GF-D8 (cell line): ENCODE measurements around the gene ZNF239.
"Not testable (repeated sequence)": the region's sequence is repeated elsewhere in the genome, so short reads cannot be mapped to it uniquely, and the experiment has no call there.

Experiments used
- DNase-seq: peaks from one replicate; lab custom pipeline; 2025; lab: John Stamatoyannopoulos, UW

ZNF239 gene

DNA sequence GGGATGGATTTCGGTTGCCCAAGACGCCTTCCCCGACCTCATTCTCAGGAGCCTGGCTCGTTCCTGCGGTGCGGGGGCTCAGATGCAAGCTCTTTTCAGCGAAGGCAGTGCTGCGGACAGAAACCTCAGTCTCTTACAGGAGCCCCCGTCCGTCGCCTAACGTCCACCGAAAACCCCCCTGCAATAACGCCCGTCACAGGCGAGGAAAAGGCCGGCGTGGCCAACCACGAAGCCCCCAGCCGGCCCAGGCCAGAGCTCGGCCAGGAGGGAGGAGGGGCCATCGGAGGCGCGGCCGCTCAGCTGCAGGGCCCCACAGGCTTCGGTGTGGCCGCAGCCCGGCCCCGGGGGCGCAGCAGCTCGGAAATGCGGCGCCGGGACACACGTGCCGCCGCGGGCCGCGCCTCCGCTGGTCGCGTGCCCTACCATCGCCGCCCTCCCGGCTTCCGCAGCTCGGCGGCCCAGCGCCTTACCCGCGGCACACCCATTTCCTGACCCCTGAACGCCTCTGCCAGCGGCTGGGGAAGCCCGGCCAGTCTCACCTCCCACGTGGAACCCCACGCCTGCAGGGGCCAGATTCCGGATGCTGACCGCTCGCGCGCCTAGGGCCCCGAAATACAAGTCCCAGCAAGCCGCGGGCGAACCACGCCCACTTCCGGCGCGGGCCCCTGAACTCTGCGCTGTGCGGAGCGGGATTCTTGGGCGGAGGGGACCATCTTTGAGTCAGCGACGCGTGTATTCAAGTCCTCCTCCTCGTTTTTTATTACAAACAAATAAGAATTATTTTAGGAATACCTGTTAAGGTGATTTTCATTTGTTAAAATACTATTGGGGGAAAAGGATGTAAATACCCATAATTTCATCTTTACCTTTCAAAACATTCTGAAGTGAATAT, at the start of gene ZNF239:
TSS of gene ZNF239 (minus strand) at position 616 of the 892 bp plus-strand sequence. CDS start 16,537 bp downstream, outside the sequence.
- no peak for DNase-seq

DNA sequence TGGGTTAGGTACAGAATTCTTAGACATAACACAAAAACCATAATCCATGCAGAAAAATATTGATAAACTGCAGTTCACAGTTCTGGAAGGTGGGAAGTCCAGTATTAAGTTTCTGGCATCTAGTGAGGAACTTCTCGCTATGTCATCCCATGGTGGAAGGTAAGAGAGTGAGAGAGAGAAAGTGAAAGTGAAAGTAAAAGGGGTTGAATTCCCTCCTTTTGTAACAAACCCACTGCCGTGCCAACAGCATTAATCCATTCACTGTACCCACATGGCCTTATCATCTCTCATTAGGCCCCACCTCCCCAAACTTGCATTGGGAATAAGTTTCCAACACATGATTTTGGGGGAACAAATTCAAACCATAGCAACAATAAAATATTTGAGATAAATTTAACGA, 48.9 kb upstream of the ZNF239 start:
- DNase-seq = no peak

DNA sequence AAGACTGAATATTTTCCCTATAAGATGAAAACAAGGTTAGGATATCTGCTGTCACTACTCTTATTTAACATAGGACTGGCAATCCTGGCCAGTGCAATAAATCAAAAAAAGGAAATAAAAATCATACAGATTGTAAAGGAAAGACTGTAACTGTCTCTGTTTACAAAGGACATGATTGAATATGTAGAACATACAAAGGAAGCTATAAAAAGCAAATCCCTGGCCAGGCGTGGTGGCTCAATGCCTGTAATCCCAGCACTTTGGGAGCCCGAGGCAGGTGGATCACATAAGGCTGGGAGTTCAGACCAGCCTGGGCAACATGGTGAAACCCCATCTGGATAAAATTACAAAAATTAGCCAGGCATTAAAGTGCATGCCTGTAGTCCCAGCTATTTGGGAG, 47.6 kb upstream of the ZNF239 start:
- DNase-seq = no peak

DNA sequence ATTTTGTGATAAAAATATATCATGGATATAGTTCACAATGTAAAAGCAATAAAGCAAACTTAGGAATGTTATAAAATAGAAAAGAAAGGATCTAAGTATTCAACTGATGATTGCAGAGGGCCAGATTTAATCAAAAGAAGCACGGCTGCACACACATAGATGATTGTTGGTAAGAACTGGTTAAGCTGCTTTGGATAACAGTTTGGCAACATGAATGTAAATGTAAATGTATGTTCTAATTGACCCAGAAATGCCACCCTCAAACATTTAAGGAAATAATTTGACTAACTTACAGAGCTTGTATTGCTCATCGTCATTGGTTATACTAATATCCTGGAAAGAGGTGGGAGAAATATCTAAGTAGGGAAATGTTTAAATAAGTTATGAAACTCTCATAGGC, 45.0 kb upstream of the ZNF239 start:
- DNase-seq = no peak

DNA sequence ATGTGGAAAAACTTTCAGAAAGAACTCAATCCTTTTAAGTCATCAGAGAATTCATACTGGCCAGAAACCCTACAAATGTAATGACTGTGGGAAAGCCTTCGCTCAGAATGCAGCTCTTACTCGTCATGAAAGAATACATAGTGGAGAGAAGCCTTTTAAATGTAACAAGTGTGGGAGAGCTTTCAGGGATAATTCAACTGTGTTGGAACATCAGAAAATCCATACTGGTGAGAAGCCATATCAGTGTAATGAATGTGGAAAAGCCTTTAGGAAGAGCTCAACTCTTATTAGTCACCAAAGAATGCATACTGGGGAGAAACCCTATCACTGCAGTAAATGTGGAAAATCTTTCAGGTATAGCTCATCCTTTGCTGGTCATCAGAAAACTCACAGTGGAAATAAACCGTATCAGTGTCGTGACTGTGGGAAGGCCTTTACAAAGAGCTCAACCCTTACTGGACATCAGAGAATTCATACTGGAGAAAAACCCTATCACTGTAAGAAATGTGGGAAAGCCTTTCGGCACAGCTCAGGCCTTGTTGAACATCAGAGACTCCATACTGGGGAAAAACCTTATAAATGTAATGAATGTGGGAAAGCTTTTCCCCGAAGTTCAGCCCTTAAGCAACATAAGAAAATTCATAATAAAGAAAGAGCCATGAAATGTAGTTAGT, 42.4 kb upstream of the ZNF239 start:
- DNase-seq = no peak

DNA sequence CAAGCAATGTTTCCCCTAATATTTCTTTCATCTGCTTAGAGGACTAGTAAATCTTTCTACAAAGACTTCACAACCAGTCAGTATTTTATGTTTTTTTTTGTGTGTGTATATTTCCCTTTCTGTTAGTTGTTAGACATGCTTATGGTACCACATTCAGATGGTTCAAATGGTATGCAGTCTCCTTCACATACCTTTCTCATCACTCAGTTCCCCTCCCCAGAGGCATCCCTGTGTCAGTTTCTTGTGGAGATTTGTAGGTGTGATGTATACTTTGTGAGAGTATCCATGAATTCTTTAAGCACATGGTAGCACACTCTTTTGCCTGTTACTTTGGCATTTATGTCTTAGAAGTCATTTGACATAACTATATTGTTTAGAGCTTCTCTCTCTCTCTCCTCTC, 36.2 kb upstream of the ZNF239 start:
- no peak for DNase-seq

DNA sequence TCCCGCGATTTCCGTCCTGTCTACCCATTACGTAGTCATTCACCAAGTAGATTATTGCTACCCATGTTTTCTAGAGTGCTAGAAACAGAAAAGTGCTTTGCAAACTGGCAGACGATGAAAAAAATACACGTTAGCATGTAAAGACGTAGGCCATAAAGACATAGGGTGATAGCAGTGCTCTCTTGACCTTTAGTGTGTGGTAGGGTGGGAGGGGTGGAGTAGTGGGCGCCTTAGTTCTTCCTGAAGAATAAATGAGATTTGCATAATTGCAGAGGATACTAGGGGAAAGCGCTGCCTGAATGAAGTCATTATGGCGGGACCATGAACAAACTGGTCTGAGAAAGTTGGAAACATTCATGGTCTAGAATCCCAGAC, 32.8 kb upstream of the ZNF239 start:
- DNase-seq = no peak

DNA sequence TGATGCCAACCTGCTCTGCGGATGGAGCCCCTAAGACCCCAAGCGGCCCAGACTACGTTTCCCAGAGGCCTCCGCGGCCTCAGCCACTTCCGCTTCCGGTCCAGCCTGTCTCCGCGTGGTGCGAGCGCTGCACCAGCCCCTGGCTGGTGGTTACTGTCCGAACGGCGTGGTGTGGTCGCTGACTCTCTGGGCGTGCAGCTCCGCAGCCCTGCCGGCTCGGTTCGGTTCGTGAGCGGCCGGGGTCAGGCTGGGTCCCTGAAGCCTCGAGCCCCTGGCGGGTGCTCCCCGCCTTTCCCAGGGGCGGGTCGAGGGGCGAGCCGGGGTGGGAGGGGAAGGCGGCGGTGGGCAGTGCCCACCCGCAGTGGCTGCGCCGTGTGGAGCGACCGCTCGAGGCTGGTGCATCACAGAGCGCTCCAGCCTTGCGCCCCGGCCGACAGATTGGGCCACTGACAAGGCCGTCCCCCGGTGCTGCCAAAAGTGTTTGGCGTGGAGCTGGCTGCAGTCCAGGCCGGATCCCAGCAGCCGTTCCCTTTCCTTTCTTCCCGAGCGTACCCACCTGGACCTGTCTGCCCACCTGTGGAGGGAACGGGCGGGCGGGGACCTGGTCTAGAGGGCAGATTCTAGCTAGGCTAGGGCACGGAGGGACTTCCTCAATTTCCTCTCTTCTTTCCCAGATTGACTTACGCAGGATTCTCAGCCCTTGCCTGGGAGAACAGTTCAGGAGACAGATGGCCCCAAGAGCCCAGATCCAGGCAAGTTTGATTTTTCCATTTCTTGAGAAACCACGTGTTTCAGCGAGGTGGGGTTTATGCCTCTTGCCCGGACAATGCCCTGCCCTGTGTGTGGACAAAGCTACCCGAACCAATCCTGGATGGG, 32.1 kb upstream of the ZNF239 start, which contains the start of gene ZNF485:
TSS of gene ZNF485 (plus strand) at position 116 of the 876 bp plus-strand sequence. CDS start at position 729, 613 bp downstream.
- DNase-seq = no peak

DNA sequence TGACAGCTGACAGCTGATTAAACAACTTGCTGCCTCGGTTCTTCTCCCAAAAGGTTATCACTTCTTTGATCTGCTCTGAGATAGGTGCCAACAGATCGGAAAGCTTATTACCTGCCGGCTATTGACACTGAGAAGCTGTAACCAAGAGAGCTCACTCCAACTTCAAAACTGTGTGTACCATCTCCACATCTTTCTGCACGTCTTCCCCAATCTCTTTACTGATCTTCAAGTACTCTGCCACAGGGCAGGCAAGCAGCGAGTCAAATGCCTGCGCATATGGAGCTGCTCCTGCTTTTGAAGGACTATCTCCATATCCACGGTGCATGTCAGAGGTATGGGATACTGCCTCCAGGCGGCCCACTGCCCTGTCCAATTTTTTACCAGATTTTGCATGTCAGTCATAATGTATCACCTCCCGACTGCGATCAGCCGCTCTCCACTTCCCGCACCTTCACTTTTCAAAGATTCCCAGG, 31.5 kb upstream of the ZNF239 start:
- DNase-seq = no peak

DNA sequence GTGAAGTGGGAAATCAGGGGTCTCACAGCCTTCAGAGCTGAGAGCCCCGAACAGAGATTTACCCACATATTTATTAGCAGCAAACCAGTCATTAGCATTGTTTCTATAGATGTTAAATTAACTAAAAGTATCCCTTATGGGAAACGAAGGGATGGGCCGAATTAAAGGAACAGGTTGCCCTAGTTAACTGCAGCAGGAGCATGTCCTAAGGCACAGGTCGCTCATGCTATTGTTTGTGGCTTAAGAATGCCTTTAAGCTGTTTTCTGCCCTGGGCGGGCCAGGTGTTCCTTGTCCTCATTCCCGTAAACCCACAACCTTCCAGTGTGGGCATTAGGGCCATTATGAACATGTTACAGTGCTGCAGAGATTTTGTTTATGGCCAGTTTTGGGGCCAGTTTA, 27.2 kb upstream of the ZNF239 start:
- not testable (repeated sequence) for DNase-seq

DNA sequence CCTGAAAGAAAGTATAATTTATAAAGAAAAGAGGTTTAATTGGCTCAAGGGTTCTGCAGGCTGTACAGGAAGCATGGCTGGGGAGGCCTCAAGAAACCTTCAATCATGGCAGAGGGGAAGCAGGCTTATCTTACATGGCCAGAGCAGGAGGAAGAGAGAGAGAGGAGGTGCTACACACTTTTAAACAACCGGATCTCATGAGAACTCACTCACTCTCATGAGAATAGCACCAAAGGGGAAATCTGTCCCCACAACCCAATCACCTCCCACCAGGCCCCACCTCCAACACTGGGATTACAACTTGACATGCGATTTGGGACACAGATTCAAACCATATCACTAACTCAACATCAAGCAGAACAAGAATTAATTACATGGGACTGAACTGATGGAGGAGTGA, 24.9 kb upstream of the ZNF239 start:
- no peak for DNase-seq

DNA sequence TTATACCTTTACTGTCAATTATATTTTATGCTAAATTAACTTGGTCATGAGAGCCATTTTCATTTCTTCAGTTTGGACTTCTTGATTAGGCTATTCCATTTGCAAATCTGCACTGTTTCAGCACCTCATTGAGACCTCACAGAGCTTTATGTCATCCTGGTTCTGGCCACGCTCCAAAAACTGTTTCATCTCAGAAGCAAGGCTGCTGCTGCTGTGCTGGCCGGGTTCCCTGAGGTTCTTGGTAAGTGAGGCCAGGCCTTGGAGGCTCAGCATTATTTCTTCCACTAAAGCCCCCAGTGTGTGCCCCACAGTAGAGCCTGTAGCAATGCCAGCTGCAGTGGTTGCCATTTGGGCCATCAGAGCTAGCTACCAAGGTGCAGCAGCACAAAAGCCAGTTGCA, 24.0 kb upstream of the ZNF239 start:
- DNase-seq = no peak

DNA sequence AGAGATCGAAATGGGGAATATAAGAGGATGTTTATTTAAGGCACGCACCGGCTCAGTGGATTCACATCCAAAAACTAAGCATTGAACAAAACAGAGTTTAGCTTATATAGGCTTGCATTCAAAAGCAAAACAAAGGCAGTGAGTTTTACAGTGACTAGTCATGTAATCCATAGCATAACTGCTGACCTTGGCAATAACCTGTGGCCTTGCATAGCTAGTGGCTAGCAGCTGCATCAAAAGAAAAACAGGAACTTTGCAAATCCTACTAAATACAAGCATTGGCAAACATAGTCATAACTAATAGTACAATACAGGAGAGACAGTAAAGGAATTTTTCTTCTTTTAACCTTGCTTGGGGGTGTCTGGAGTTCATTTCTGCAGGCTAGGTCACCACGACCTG, 22.1 kb upstream of the ZNF239 start:
- DNase-seq = no peak

DNA sequence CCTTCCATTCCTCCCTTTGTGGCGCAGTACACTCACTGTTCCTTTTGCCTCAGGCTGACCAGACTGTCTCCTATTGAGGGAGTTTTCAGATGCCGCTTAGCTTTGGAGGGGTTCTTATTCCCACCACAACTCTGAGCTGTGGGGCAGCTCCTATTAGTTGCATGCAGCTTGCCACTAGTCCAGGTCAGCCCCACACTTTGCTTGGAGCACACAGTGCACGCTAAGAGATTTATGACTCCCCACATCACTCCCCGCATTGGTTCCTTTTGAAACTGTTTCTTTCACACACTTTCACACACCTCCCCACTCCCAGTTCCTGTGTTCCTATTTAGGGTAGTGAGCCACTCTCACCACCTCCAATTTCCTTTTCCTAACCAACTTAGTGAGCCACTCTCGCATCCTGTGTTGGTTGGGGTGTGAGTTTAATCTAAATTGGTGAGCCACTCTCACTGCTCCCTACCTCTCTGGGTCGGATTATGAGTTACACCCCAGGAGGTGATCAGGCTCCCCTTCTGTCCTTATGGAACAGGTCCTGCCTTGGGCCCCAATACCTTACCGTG, 21.4 kb upstream of the ZNF239 start:
- DNase-seq = no peak

DNA sequence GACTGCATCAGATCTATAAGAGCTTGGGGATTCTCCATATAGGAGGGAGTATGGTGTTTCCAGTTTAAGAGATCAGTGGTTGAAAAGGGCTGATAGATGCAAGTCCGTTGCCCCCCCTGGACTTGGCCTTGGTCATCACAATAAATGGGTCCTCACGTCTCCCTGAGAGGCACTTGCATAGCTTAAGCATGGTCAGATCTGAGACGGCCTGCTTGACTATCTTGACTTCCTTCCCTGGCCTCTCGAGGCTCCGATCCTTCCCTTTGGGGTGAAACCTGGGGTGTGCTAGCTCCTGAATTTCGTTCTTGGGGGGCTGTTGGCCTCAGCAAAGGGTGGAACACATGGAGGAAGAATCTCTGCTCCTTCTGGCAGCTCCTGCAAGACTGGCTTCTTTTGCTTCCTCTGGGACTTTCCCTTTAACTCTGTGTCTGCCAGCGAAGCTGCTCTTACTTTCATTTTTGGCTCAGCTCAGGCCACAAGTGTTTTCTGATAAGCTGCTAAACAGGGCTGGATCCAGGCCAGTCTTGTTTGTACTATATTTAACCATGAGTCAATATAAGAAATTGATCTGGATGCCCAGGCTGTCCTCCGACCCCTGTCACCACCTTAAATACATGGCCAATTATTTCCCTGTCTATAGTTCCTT, 20.7 kb upstream of the ZNF239 start:
- no peak for DNase-seq

DNA sequence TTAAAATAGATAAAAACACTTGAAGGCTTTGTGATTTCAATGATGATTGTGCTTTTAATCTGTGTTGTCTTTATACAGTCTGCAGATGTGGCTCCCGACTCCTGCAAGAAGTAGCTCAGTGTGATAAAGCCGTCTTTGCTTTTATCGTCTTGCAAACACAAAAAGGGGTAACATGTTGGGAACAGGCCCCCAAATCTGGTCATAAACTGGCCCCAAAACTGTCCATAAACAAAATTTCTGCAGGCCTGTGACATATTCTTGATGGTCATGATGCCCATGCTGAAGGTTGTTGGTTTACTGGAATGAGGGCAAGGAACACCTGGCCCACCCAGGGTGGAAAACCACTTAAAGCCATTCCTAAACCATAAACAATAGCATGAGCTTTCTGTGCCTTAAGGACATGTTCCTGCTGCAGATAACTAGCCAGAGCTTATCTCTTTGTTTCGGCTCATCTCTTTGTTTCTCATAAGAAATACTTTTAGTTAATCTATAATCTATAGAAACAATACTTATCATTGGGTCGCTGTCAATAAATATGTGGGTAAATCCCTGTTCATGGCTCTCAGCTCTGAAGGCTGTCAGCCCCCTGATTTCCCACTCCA, 17.0 kb upstream of the ZNF239 start:
- DNase-seq = no peak

DNA sequence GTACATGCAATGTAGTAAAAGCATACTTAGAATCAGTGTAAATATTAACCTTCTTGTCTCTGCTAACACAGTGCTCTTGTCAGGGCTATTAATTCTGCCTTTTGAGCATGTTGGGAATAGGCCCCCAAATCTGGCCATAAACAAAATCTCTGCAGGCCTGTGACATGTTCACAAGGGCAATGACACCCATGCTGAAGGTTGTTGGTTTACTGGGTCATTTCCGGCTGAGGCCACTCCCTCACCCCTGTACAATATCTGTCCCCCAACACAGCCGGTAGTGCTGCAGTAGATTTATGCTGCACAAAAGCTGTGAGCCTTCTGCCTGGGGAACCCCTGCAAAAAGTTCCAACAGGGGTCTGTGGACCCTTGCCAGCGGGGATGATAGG, 12.3 kb upstream of the ZNF239 start:
- not testable (repeated sequence) for DNase-seq

DNA sequence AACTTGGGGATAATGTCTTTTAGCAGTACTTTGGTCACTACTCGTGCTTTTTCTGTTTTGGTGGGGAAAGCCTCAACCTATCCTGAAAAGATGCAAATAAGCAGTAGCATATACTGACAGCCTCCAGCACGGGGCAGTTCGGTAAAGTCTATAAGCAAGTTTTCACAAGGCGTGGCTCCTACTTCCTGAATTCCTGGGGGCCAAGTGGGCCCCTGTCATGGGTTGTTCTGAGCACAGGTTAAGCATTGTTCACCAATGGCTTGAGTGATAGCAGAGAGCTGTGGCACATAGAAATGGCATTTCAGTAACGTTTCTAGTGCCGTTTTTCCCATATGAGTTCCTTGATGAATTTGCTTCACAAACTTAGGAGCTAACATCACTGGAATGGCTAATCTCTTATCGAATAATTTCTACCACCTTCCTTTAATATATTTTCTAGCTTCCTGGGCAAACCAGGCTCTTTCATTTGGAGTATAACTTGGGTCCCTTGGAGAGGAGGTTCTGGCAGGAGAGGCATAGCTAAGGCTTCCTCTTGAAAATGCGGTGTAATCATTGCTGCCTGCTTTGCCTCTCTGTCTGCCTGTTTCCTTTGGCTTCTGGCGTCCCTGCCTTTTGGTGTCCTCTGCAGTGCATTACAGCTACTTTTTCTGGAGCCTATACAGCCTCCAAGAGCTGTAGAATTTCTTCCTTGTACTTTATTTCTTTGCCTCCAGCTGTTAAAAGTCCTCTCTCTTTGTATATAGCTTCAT, 11.7 kb upstream of the ZNF239 start:
- no peak for DNase-seq

DNA sequence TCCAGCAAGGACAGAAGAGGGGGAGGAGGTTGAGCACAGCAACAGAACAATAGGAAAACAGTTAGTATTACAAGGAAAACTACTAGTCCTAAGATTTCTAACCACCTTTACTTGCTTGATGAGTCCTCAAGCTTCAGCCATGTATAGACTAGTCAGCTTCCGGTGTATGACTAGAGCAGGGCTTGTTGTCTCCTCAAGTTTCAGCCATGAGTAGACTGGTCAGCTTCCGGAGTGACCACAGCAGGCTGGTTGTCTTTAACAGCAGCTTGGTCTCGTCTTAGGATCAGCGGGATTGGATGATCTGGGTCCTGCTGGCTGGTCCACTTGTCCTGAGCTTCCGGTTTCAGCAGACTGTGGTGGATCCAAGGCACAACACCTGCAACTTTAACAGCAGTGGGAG, 10.6 kb upstream of the ZNF239 start:
- no peak for DNase-seq

DNA sequence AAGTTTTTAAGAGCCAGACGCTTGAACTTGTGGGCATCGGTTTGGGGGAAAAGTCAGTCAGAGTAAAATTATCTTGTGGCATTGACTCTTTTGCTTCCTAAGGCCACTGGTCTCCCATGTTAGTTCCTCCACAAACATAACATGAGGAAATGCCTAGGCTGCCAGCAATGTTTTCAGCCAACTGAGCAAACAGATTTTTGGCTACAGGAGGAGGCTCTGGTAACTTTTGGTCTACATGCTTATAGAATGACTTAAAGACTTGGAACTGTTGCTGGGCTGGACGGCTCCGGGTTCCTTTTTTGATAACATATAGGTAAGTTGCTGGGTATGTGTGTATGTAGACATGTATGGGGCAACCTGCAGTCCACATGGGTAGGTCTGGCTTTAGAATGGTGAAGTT, 9.6 kb upstream of the ZNF239 start:
- no peak for DNase-seq
